TTC549 (cell line): ENCODE data around the gene FTO.
"Not testable (repeated sequence)": the region's sequence is repeated elsewhere in the genome, so short reads cannot be mapped to it uniquely, and the experiment has no call there.

Source experiments
- FAIRE-seq: peaks from 2 replicates; lab custom pipeline; 2012; peaks lifted over from hg19 to GRCh38; lab: Jason Lieb, UNC

The FTO gene

GRCh38 chr16:53703590-53704444 is at the start of gene FTO, which contains the start of gene RPGRIP1L:
FTO (plus strand) TSS chr16:53704156.
RPGRIP1L (minus strand) TSS chr16:53703859; CDS start chr16:53700723, 3,136 bp downstream.
- peak; percentile 95 for FAIRE-seq

- peak; percentile 77 for FAIRE-seq
Measured at GRCh38 chr16:53654946-53655345, 49.0 kb upstream of the FTO start.

GRCh38 chr16:53662072-53662471 is 41.9 kb upstream of the FTO start:
- no peak for FAIRE-seq

GRCh38 chr16:53664724-53665345 is 39.1 kb upstream of the FTO start:
- no peak for FAIRE-seq

GRCh38 chr16:53666786-53667415 is 37.1 kb upstream of the FTO start:
- no peak for FAIRE-seq

- FAIRE-seq = no peak
Measured at GRCh38 chr16:53668869-53669268, 35.1 kb upstream of the FTO start.

GRCh38 chr16:53672461-53672860 is 31.5 kb upstream of the FTO start:
- FAIRE-seq = no peak

GRCh38 chr16:53673189-53673588 is 30.8 kb upstream of the FTO start:
- FAIRE-seq = no peak

GRCh38 chr16:53678155-53678554 is 25.8 kb upstream of the FTO start:
- FAIRE-seq = no peak

GRCh38 chr16:53678756-53679343 is 25.1 kb upstream of the FTO start:
- no peak for FAIRE-seq

GRCh38 chr16:53680756-53681155 is 23.2 kb upstream of the FTO start:
- FAIRE-seq = no peak

- no peak for FAIRE-seq
Measured at GRCh38 chr16:53681354-53681753, 22.6 kb upstream of the FTO start.

- FAIRE-seq = not testable (repeated sequence)
Measured at GRCh38 chr16:53685334-53685733, 18.6 kb upstream of the FTO start.

- no peak for FAIRE-seq
Measured at GRCh38 chr16:53686710-53687109, 17.2 kb upstream of the FTO start.

- FAIRE-seq = no peak
Measured at GRCh38 chr16:53689636-53690035, 14.3 kb upstream of the FTO start.

GRCh38 chr16:53690771-53691170 is 13.2 kb upstream of the FTO start:
- no peak for FAIRE-seq

GRCh38 chr16:53692146-53692545 is 11.8 kb upstream of the FTO start:
- FAIRE-seq = no peak

- no peak for FAIRE-seq
Measured at GRCh38 chr16:53693320-53693719, 10.6 kb upstream of the FTO start.

- no peak for FAIRE-seq
Measured at GRCh38 chr16:53695070-53695469, 8.9 kb upstream of the FTO start.

GRCh38 chr16:53698271-53698670 is 5.7 kb upstream of the FTO start:
- not testable (repeated sequence) for FAIRE-seq

- no peak for FAIRE-seq
Measured at GRCh38 chr16:53704445-53704813, 473 bp downstream of the FTO start.

- no peak for FAIRE-seq
Measured at GRCh38 chr16:53707671-53708070, 3.7 kb downstream of the FTO start.

GRCh38 chr16:53708490-53708889 is 4.5 kb downstream of the FTO start:
- no peak for FAIRE-seq
